SK-N-SH (cell line): Measurements from ENCODE around the gene CNP. TPM values are rescaled to one million over a fixed set of nuclear protein-coding genes. Genes with fewer than 3 reads are reported as not detected.
A peak's percentile ranks its signal among the peaks of the same experiment; 100 is the strongest.

Experiments used
- CTCF ChIA-PET: fragments of 300-600, 350-600 bp; formaldehyde crosslinking; extraction: SDS; loops from one replicate; lab custom pipeline; 2021; lab: Yijun Ruan, JAX
- POLR2A ChIA-PET: fragments of 350-600 bp; sonication (Branson Sonifier 250); formaldehyde crosslinking; extraction: SDS; loops from one replicate; lab custom pipeline; 2020; ENCODE audit warnings: antibody characterized with exemption, inconsistent platforms; lab: Yijun Ruan, JAX
- DNase-seq: peaks from one replicate; pipeline ENCODE4 v3.0.0; 2012
- H2AFZ ChIP-seq: fragments of 200-600 bp; sonication (generic); 2 replicates; pipeline ENCODE4 v1.8.1; 2016; ENCODE audit warnings: antibody characterized with exemption, mild to moderate bottlenecking, low read depth
- H3F3A ChIP-seq: fragments of 200-600 bp; sonication (generic); replicated peaks from 2 replicates; pipeline ENCODE3; 2016; ENCODE audit warnings: antibody characterized with exemption, mild to moderate bottlenecking; ENCODE audit not compliant: insufficient read depth
- H3K27ac ChIP-seq, 2 experiments: fragments of 200-500 bp in 1 of 2; fragments of 200-600 bp in 1 of 2; sonication (Bioruptor generic) in 1 of 2; sonication (generic), shearing (Covaris generic) in 1 of 2; 2 replicates each; pipeline versions ENCODE4 v1.5.1 to v1.6.1; 2014 to 2016; ENCODE audit warnings: low read depth in 2 of 2, inconsistent platforms in 1 of 2, low read length in 1 of 2, mild to moderate bottlenecking in 1 of 2, mixed read lengths in 1 of 2
- H3K27me3 ChIP-seq: fragments of 200-600 bp; sonication (generic), shearing (Covaris generic); 2 replicates; pipeline ENCODE4 v1.6.1; 2016; ENCODE audit warnings: mixed run types; ENCODE audit not compliant: insufficient read depth
- H3K36me3 ChIP-seq, 2 experiments: fragments of 200-500 bp in 1 of 2; fragments of 200-600 bp in 1 of 2; sonication (Bioruptor generic) in 1 of 2; sonication (generic) in 1 of 2; replicated peaks in 1 of 2; 2 replicates each; pipeline versions ENCODE3 to v1.5.1; 2014 to 2016; ENCODE audit warnings: low read length in 1 of 2, mild to moderate bottlenecking in 1 of 2; ENCODE audit not compliant: insufficient read depth in 2 of 2, control insufficient read depth in 1 of 2
- H3K4me1 ChIP-seq, 2 experiments: fragments of 200-500 bp in 1 of 2; fragments of 200-600 bp in 1 of 2; sonication (Bioruptor generic) in 1 of 2; sonication (generic), shearing (Covaris generic) in 1 of 2; 2 replicates each; pipeline versions ENCODE4 v1.5.1 to v1.6.1; 2014 to 2016; ENCODE audit warnings: low read depth in 1 of 2, low read length in 1 of 2, mixed run types in 1 of 2; ENCODE audit not compliant: insufficient read depth in 2 of 2, control insufficient read depth in 1 of 2
- H3K4me2 ChIP-seq: fragments of 200-600 bp; sonication (generic), shearing (Covaris generic); 2 replicates; pipeline ENCODE4 v1.6.1; 2017; ENCODE audit warnings: mixed run types
- H3K4me3 ChIP-seq, 2 experiments: fragments of 200-500 bp in 1 of 2; fragments of 200-600 bp in 1 of 2; sonication (Bioruptor generic) in 1 of 2; sonication (generic), shearing (Covaris generic) in 1 of 2; 2 replicates each; pipeline versions ENCODE4 v1.5.1 to v1.8.1; 2014 to 2016; ENCODE audit warnings: low read depth in 2 of 2, inconsistent platforms in 1 of 2, low read length in 1 of 2, mild to moderate bottlenecking in 1 of 2, mixed read lengths in 1 of 2, moderate library complexity in 1 of 2
- H3K79me2 ChIP-seq: fragments of 200-600 bp; sonication (generic); 2 replicates; pipeline ENCODE4 v1.8.1; 2017; ENCODE audit warnings: mild to moderate bottlenecking; ENCODE audit not compliant: insufficient read depth
- H3K9ac ChIP-seq: fragments of 200-600 bp; sonication (generic); 2 replicates; pipeline ENCODE4 v1.6.1; 2017; ENCODE audit warnings: mixed run types
- H3K9me2 ChIP-seq: fragments of 200-600 bp; sonication (generic); 2 replicates; pipeline ENCODE4 v1.6.1; 2017; ENCODE audit warnings: mixed run types
- H3K9me3 ChIP-seq: fragments of 200-600 bp; sonication (generic); 2 replicates; pipeline ENCODE4 v1.6.1; 2017; ENCODE audit warnings: mixed run types, mild to moderate bottlenecking, moderate library complexity
- H4K20me1 ChIP-seq: fragments of 200-600 bp; sonication (generic); 2 replicates; pipeline ENCODE4 v1.6.1; 2017; ENCODE audit warnings: mild to moderate bottlenecking, mixed run types; ENCODE audit not compliant: insufficient read depth
- CHD2 ChIP-seq: fragments of 150-350 bp; IDR thresholded peaks from 2 replicates; pipeline ENCODE4 v1.6.1; 2018; ENCODE audit warnings: low read length; ENCODE audit not compliant: partially characterized antibody
- EP300 ChIP-seq, 2 experiments: IDR thresholded peaks; 2 replicates each; pipeline versions ENCODE4 v1.4.0 to v1.6.1; 2012; ENCODE audit warnings: borderline replicate concordance in 1 of 2, low read depth in 1 of 2, low read length in 1 of 2
- FOSL2 ChIP-seq: IDR thresholded peaks from 2 replicates; pipeline ENCODE4 v1.4.0; 2012; ENCODE audit warnings: low read depth, mild to moderate bottlenecking, moderate library complexity, borderline replicate concordance
- FOXJ3 ChIP-seq: sonication (generic); formaldehyde crosslinking; IDR thresholded peaks from 2 replicates; pipeline ENCODE4 v1.5.1; 2020; ENCODE audit warnings: mild to moderate bottlenecking, missing genetic modification reagents
- GABPA ChIP-seq: IDR thresholded peaks from 2 replicates; pipeline ENCODE4 v1.4.0; 2012; ENCODE audit warnings: low read depth, mild to moderate bottlenecking
- MEF2A ChIP-seq: IDR thresholded peaks from 2 replicates; pipeline ENCODE4 v1.4.0; 2012; ENCODE audit warnings: low read depth, borderline replicate concordance
- NFIC ChIP-seq: IDR thresholded peaks from 2 replicates; pipeline ENCODE4 v1.4.0; 2012; ENCODE audit warnings: borderline replicate concordance
- RXRA ChIP-seq: IDR thresholded peaks from 2 replicates; pipeline ENCODE4 v1.4.0; 2012; ENCODE audit warnings: low read depth, mild to moderate bottlenecking, borderline replicate concordance
- SMC3 ChIP-seq: IDR thresholded peaks from 2 replicates; pipeline ENCODE4 v1.6.1; 2012; ENCODE audit warnings: low read depth, low read length, improper control_type of control experiment
- TEAD4 ChIP-seq: IDR thresholded peaks from 2 replicates; pipeline ENCODE4 v1.4.0; 2012; ENCODE audit warnings: mild to moderate bottlenecking, borderline replicate concordance; ENCODE audit not compliant: insufficient read depth
- WGBS: methylation state at CpG from one replicate; pipeline ENCODE4 v1.1.6; 2017; ENCODE audit warnings: low lambda C conversion rate; 5-methylcytosine and 5-hydroxymethylcytosine counted together
- polyA plus RNA-seq, 3 experiments: library from polyadenylated mRNA; depleted of rRNA; stranded (reverse); fragments of >200 nt; gene quantifications; 2 replicates each; pipeline ENCODE4 v1.2.3, GENCODE V29; 2012
- TF ChIP-seq, protein P1 (sequence below): fragments of 150-350 bp; IDR thresholded peaks from 2 replicates; pipeline ENCODE4 v1.6.1; 2016; ENCODE audit warnings: mild to moderate bottlenecking, low read depth, low read length
- TF ChIP-seq, protein P2 (sequence below): fragments of 200-600 bp; sonication (generic); IDR thresholded peaks from 2 replicates; pipeline ENCODE4 v1.6.1; 2017; ENCODE audit warnings: antibody characterized with exemption, mild to moderate bottlenecking, moderate library complexity

CNP gene
- polyA plus RNA-seq, 1 of the 3 experiments (the other 2 are of a cell fraction) = 54.8 TPM

DNA sequence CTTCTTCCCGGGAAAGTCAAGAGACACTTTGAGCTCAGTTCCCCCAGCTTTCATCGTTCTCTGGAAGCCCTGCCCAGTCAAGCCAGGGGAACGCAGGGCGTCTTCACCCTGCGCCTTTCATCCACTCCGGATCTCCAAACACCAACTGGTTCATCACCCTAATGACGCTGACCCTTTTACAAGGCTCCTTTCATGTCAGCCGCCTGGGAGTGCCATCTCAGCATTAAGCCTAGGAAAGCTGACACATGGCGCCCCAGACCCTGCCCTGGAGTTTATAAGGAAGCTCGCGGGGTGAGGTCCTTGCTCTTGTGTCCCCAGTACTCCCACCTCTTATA, 51.2 kb downstream of the CNP start:
- peak overlapping the region; percentile 83 to 98 for H3K4me3 ChIP-seq
- peaks cover 11% of the 10 kb centered on the region; the same call in 1 of the 2 replicates for H4K20me1 ChIP-seq
- TF ChIP-seq CHD2 = no peak
- TF ChIP-seq FOXJ3 = no peak
- TF ChIP-seq, all 33 proteins: peak for 0
- H3K4me1 ChIP-seq = peaks cover 6 to 25% of the 10 kb centered on the region in 2 experiments; a peak in 3 of 4 replicates
- peak overlapping the region; percentile 89 for H3K4me2 ChIP-seq
- H3K27ac ChIP-seq = peak overlapping the region; percentile 93 to 95
- no peaks in the 10 kb centered on the region for H3K27me3 ChIP-seq
- H3F3A ChIP-seq = peaks cover 11% of the 10 kb centered on the region
- H2AFZ ChIP-seq = peak overlapping the region; percentile 95
- ChIA-PET POLR2A (interaction anchor here (0.7 to 3.4 kb wide), 15 partner anchors 8 to 270 kb away, joined by 3 to 19 read pairs (median 4); partner anchors contain the start of genes CNP and ODAD4), CTCF (interaction anchor here (1.0 to 17.3 kb wide), 13 partner anchors 10 to 280 kb away, joined by 3 to 496 read pairs (median 5); partner anchors contain the start of genes CNP, DHX58, HSPB9 and KAT2A)
- no peaks in the 10 kb centered on the region for H3K9me3 ChIP-seq
- peaks cover 69% of the 10 kb centered on the region for H3K79me2 ChIP-seq
- no peak for DNase-seq
- H3K36me3 ChIP-seq = peaks cover 12 to 21% of the 10 kb centered on the region in 2 experiments
- WGBS = 4% methylated on average over 9 of the region's 11 CpGs
- no peaks in the 10 kb centered on the region for H3K9me2 ChIP-seq
- peak overlapping the region; percentile 99 for H3K9ac ChIP-seq

DNA sequence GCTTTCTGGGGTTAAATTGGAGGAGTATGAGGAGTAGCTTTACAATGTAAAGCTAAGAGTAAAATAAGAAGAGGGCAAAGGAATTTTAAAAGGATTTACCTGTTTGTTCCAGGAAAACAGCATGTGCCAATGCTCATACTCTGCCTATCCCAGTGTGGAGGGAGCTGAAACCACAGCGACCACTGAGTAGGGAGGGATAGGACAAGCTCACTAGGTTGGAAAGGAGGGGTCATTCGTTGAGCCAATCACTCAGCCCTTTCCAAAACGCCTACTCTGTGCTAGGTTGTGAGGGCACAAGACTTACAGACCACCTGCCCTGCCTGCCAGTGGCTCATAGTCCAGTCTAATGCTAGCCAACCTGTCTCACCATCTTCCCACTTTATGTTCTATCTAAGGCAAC, 51.7 kb downstream of the CNP start:
- TF ChIP-seq, protein P1, sequence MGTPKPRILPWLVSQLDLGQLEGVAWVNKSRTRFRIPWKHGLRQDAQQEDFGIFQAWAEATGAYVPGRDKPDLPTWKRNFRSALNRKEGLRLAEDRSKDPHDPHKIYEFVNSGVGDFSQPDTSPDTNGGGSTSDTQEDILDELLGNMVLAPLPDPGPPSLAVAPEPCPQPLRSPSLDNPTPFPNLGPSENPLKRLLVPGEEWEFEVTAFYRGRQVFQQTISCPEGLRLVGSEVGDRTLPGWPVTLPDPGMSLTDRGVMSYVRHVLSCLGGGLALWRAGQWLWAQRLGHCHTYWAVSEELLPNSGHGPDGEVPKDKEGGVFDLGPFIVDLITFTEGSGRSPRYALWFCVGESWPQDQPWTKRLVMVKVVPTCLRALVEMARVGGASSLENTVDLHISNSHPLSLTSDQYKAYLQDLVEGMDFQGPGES = no peak
- TF ChIP-seq SMC3 = no peak
- TF ChIP-seq TEAD4 = no peak
- Histone ChIP-seq H4K20me1 (peaks cover 6% of the 10 kb centered on the region; the same call in 1 of the 2 replicates), H3K27ac (peak overlapping the region; percentile 93 to 95), H3K9ac (peak overlapping the region; percentile 99), H2AFZ (peak overlapping the region; percentile 95), H3K9me3 (no peaks in the 10 kb centered on the region), H3K9me2 (no peaks in the 10 kb centered on the region), H3K79me2 (peaks cover 64% of the 10 kb centered on the region), H3K4me3 (peak overlapping the region; percentile 83 to 98), H3K4me2 (peak overlapping the region; percentile 89), H3K36me3 (peaks cover 15 to 25% of the 10 kb centered on the region in 2 experiments), H3K27me3 (no peaks in the 10 kb centered on the region), H3F3A (peaks cover 16% of the 10 kb centered on the region), H3K4me1 (peaks cover 6 to 25% of the 10 kb centered on the region in 2 experiments; a peak in 3 of 4 replicates)
- DNase-seq = no peak
- WGBS = 12% methylated on average over 3 of the region's 3 CpGs
- POLR2A ChIA-PET = interaction anchor here (0.7 to 3.4 kb wide), 5 partner anchors 43 to 135 kb away, joined by 3 to 19 read pairs (median 4); no protein-coding TSS in a partner anchor
- CTCF ChIA-PET = interaction anchor here (1.0 to 17.3 kb wide), 12 partner anchors 11 to 280 kb away, joined by 3 to 496 read pairs (median 6); partner anchors contain the start of genes CNP, DHX58, HSPB9 and KAT2A

DNA sequence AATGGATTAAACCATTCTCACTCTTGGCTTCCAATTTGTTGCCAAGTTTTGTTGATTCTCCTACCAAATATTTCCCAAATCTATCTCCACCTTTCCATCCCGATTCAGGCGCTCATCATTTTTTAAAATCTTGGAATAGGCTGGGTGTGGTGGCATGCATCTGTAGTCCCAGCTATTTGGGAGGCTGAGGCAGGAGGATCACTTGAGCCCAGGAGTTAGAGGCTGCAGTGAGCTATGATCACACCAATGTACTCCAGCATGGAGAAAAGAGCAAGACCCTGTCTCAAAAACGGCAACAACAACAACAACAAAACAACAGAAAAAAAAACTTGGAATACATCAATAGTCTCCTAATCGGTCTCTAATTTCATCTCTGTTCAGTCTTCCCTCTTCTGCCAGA, 52.4 kb downstream of the CNP start:
- Histone ChIP-seq H3K9ac (no peak overlapping the region), H3F3A (peaks cover 20% of the 10 kb centered on the region), H2AFZ (no peak overlapping the region), H3K9me3 (no peaks in the 10 kb centered on the region), H4K20me1 (no peaks in the 10 kb centered on the region; the same call in 1 of the 2 replicates), H3K79me2 (peaks cover 58% of the 10 kb centered on the region), H3K36me3 (peaks cover 22% of the 10 kb centered on the region in 2 experiments), H3K9me2 (no peaks in the 10 kb centered on the region), H3K4me3 (no peak overlapping the region), H3K27ac (no peak overlapping the region), H3K27me3 (no peaks in the 10 kb centered on the region), H3K4me1 (peaks cover 6 to 25% of the 10 kb centered on the region in 2 experiments; a peak in 3 of 4 replicates), H3K4me2 (no peak overlapping the region)
- ChIA-PET POLR2A (interaction anchor here (1.5 kb wide), 1 partner anchor 59 kb away, joined by 4 read pairs; no protein-coding TSS in a partner anchor), CTCF (interaction anchor here (0.6 to 17.3 kb wide), 10 partner anchors 12 to 281 kb away, joined by 3 to 496 read pairs (median 10); partner anchors contain the start of genes CNP, DHX58, HSPB9 and KAT2A)
- no peak for DNase-seq
- 91% methylated on average over 4 of the region's 4 CpGs for WGBS
- TF ChIP-seq MEF2A (no peak), RXRA (no peak), NFIC (no peak), FOSL2 (no peak), GABPA (no peak), EP300 (IDR thresholded peaks at IDR 0.05; ENCODE audit: borderline replicate concordance in 1 of 2, low read depth in 1 of 2, low read length in 1 of 2) (no peak)
- TF ChIP-seq, protein P1 = no peak
- TF ChIP-seq, protein P2, sequence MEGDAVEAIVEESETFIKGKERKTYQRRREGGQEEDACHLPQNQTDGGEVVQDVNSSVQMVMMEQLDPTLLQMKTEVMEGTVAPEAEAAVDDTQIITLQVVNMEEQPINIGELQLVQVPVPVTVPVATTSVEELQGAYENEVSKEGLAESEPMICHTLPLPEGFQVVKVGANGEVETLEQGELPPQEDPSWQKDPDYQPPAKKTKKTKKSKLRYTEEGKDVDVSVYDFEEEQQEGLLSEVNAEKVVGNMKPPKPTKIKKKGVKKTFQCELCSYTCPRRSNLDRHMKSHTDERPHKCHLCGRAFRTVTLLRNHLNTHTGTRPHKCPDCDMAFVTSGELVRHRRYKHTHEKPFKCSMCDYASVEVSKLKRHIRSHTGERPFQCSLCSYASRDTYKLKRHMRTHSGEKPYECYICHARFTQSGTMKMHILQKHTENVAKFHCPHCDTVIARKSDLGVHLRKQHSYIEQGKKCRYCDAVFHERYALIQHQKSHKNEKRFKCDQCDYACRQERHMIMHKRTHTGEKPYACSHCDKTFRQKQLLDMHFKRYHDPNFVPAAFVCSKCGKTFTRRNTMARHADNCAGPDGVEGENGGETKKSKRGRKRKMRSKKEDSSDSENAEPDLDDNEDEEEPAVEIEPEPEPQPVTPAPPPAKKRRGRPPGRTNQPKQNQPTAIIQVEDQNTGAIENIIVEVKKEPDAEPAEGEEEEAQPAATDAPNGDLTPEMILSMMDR = no peak
